Activated naive CD8-positive, alpha-beta T cell treated with anti-CD3 and anti-CD28 coated beads, Interleukin-2, amount 10 ng/mL, durations not matched to agents 7 days and 5 days (primary cell): ENCODE results near the gene AMY1C. TPM values are rescaled to one million over a fixed set of nuclear protein-coding genes. Genes with fewer than 3 reads are reported as not detected.
"Not testable (repeated sequence)": the region's sequence is repeated elsewhere in the genome, so short reads cannot be mapped to it uniquely, and the experiment has no call there.

Experiments
- ATAC-seq: fragments of 150-1000 bp; cut with Tn5 transposase; one replicate; pipeline ENCODE4 v1.10.0; 2021; ENCODE audit warnings: low read depth, moderate library complexity
- POLR2A ChIA-PET: fragments of 350-600 bp; sonication (Branson Sonifier 250); formaldehyde crosslinking; loops from one replicate; lab custom pipeline; 2021; ENCODE audit warnings: antibody characterized with exemption; lab: Charles Lee
- DNase-seq: peaks from one replicate; pipeline ENCODE4 v3.0.0; 2021
- H3K27ac Mint-ChIP-seq: one replicate; pipeline ENCODE4 v1.8.0; 2022; ENCODE audit warnings: mild to moderate bottlenecking, mixed read lengths
- H3K27me3 Mint-ChIP-seq: one replicate; pipeline ENCODE4 v1.8.0; 2022; ENCODE audit warnings: mild to moderate bottlenecking, moderate library complexity, mixed read lengths
- H3K36me3 Mint-ChIP-seq: one replicate; pipeline ENCODE4 v1.8.0; 2021; ENCODE audit warnings: mild to moderate bottlenecking, mixed read lengths
- H3K4me1 Mint-ChIP-seq: one replicate; pipeline ENCODE4 v1.8.0; 2021; ENCODE audit warnings: mixed read lengths
- H3K4me3 Mint-ChIP-seq: one replicate; pipeline ENCODE4 v1.8.0; 2022; ENCODE audit warnings: mild to moderate bottlenecking, moderate library complexity, mixed read lengths
- H3K9me3 Mint-ChIP-seq: one replicate; pipeline ENCODE4 v1.8.0; 2021; ENCODE audit warnings: mixed read lengths
- total RNA-seq, 2 experiments: library from RNA; stranded (reverse); gene quantifications; one replicate each; pipeline ENCODE4 v1.2.3, GENCODE V29; 2021

The AMY1C gene
- not detected for total RNA-seq

DNA sequence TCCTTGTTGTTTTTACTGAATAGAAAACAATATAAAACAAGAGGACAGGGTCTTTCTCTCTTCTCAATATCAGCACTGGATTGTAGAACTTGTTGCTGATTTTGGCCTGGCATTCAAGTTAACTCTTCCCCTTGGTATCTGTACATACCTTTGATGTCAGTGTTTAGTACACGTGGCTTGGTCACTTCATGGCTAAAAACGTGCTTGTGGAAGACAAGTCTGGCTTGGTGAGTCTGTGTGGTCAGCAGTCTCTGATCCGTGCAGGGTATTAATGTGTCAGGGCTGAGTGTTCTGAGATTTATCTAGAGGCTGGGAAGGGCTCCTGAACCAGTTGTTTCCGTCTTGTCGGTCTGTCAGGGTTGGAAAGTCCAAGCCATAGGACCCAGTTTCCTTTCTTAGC lies at the start of gene AMY1C:
TSS of gene AMY1C (plus strand) at position 301 of the 400 bp plus-strand sequence. CDS start 572 bp downstream, outside the sequence.
- H3K27me3 Mint-ChIP-seq, H3K4me1 Mint-ChIP-seq, ATAC-seq, H3K4me3 Mint-ChIP-seq, H3K36me3 Mint-ChIP-seq, H3K9me3 Mint-ChIP-seq, POLR2A ChIA-PET, H3K27ac Mint-ChIP-seq, DNase-seq: not testable (repeated sequence)

DNA sequence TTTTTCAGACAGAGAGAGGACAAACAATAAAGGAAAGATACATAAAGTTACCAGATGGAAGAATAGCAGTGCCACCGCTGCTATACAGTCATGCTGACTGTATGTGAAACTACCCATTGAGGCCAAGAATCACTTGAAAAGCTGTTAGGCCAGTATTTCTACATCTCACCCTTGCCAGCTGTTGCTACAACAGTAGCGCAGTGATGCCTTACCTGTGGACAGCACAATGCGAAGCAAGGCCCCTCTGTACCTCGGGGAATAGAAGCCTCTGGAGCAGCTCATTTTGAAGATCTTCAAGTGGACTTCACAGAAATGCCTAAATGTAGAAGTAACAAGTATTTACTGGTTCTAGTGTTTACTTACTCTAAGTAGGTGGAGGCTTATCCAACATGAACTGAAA lies 49.0 kb upstream of the AMY1C start:
- H3K4me3 Mint-ChIP-seq, H3K27ac Mint-ChIP-seq, H3K9me3 Mint-ChIP-seq, H3K4me1 Mint-ChIP-seq, ATAC-seq, DNase-seq, H3K36me3 Mint-ChIP-seq, H3K27me3 Mint-ChIP-seq, POLR2A ChIA-PET: not testable (repeated sequence)

DNA sequence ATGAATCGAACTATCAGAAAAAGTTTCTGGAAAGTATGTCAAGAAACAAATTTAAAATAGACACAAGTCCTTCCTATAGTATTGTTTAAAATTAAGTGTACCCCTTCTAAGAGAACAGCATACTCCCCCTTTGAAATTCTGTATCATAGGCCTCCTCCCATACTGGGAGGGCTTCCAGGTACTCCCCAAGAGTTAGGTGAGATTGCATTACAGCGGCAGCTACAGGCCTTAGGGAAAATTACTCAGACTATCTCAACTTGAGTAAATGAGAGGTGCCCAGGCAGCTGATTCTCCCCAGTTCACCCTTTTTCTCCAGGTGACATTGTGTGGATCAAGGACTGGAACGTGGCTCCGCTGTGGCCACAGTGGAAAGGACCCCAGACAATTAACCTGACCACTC lies 48.4 kb upstream of the AMY1C start:
- POLR2A ChIA-PET, H3K36me3 Mint-ChIP-seq, H3K27me3 Mint-ChIP-seq, H3K27ac Mint-ChIP-seq, H3K4me1 Mint-ChIP-seq, H3K4me3 Mint-ChIP-seq, H3K9me3 Mint-ChIP-seq, ATAC-seq, DNase-seq: not testable (repeated sequence)

GRCh38 chr1:103707670-103708069 lies 42.0 kb upstream of the AMY1C start:
- H3K36me3 Mint-ChIP-seq, H3K27ac Mint-ChIP-seq, H3K9me3 Mint-ChIP-seq, DNase-seq, H3K27me3 Mint-ChIP-seq, H3K4me1 Mint-ChIP-seq, H3K4me3 Mint-ChIP-seq, POLR2A ChIA-PET, ATAC-seq: not testable (repeated sequence)

DNA sequence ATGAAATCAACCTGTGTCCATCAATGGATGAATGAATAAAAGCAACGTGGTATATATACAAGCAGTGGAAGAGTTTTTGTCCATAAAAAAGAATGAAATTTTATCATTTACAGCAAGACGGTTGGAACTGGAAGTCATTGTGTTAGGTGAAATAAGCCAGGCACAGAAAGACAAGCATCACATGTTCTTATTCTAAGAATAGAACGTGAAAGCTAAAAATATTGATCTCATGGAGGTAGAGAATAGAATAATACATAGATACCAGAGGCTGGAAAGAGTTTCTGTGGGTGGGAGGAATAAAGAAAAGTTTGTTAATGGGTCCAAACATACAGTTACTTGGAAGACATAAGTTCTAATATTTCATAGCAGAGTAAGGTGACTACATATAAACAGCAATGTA lies 39.3 kb upstream of the AMY1C start:
- H3K4me3 Mint-ChIP-seq, DNase-seq, H3K4me1 Mint-ChIP-seq, H3K27me3 Mint-ChIP-seq, H3K9me3 Mint-ChIP-seq, ATAC-seq, H3K36me3 Mint-ChIP-seq, H3K27ac Mint-ChIP-seq, POLR2A ChIA-PET: not testable (repeated sequence)

GRCh38 chr1:103717404-103717803 lies 32.3 kb upstream of the AMY1C start:
- H3K27me3 Mint-ChIP-seq, H3K36me3 Mint-ChIP-seq, H3K4me3 Mint-ChIP-seq, H3K9me3 Mint-ChIP-seq, DNase-seq, H3K27ac Mint-ChIP-seq, POLR2A ChIA-PET, ATAC-seq, H3K4me1 Mint-ChIP-seq: not testable (repeated sequence)

DNA sequence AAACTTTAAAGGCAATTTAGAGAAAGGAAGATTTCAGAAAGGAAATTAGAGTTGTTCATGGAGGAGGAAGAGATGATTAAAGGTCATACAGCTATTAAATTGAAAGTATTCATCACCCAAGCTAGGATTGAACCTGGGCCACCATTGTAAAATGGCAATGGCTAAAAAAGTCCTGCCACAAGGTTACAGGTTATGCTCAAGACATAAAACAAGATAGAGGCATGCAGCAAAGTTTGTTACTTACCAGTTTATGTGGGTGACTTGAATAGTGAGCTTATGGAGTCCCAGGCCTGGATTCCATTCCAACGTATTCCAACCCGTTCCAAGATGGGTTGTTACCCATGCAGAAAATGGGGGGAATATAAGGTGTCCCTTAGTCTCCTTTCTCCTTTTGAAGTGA lies 28.2 kb upstream of the AMY1C start:
- H3K4me3 Mint-ChIP-seq, POLR2A ChIA-PET, H3K36me3 Mint-ChIP-seq, DNase-seq, ATAC-seq, H3K27ac Mint-ChIP-seq, H3K9me3 Mint-ChIP-seq, H3K27me3 Mint-ChIP-seq, H3K4me1 Mint-ChIP-seq: not testable (repeated sequence)

DNA sequence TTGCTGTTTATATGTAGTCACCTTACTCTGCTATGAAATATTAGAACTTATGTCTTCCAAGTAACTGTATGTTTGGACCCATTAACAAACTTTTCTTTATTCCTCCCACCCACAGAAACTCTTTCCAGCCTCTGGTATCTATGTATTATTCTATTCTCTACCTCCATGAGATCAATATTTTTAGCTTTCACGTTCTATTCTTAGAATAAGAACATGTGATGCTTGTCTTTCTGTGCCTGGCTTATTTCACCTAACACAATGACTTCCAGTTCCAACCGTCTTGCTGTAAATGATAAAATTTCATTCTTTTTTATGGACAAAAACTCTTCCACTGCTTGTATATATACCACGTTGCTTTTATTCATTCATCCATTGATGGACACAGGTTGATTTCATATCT lies 14.4 kb upstream of the AMY1C start:
- ATAC-seq, H3K9me3 Mint-ChIP-seq, H3K4me1 Mint-ChIP-seq, H3K27me3 Mint-ChIP-seq, H3K4me3 Mint-ChIP-seq, H3K36me3 Mint-ChIP-seq, H3K27ac Mint-ChIP-seq, DNase-seq, POLR2A ChIA-PET: not testable (repeated sequence)

DNA sequence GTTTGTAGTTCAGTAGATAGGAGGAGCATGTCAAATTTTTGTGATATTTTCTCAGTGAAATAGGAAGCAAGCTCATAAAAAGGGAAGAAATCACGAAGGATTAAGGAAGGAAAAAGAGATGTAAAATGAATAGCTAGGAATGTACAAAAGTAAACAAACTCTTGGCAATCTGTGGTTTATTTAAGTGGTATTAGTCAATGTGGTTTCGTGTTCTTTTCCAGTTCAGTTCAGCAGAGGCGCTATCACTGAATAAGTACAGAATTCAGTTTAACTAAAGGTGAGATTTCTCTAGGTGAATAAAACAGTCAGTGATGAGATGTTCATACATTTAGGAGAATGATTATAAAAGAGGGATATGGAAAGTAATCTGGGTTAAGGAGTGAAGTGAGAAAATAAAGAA lies 11.7 kb upstream of the AMY1C start:
- POLR2A ChIA-PET, ATAC-seq: not testable (repeated sequence)

DNA sequence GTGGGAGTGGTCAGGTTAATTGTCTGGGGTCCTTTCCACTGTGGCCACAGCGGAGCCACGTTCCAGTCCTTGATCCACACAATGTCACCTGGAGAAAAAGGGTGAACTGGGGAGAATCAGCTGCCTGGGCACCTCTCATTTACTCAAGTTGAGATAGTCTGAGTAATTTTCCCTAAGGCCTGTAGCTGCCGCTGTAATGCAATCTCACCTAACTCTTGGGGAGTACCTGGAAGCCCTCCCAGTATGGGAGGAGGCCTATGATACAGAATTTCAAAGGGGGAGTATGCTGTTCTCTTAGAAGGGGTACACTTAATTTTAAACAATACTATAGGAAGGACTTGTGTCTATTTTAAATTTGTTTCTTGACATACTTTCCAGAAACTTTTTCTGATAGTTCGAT lies 5.2 kb upstream of the AMY1C start:
- H3K4me1 Mint-ChIP-seq: not testable (repeated sequence)

More for the DNA sequence above, 11.7 kb upstream of the AMY1C start:
- H3K4me1 Mint-ChIP-seq, H3K9me3 Mint-ChIP-seq, DNase-seq, H3K4me3 Mint-ChIP-seq, H3K27me3 Mint-ChIP-seq, H3K27ac Mint-ChIP-seq, H3K36me3 Mint-ChIP-seq: not testable (repeated sequence)

GRCh38 chr1:103745040-103745439 lies 4.7 kb upstream of the AMY1C start:
- H3K4me3 Mint-ChIP-seq, H3K4me1 Mint-ChIP-seq, H3K27me3 Mint-ChIP-seq, H3K27ac Mint-ChIP-seq, H3K9me3 Mint-ChIP-seq, POLR2A ChIA-PET, ATAC-seq, DNase-seq, H3K36me3 Mint-ChIP-seq: not testable (repeated sequence)

More for the DNA sequence above, 5.2 kb upstream of the AMY1C start:
- H3K4me3 Mint-ChIP-seq, H3K36me3 Mint-ChIP-seq, H3K27me3 Mint-ChIP-seq, H3K27ac Mint-ChIP-seq, DNase-seq, ATAC-seq, POLR2A ChIA-PET, H3K9me3 Mint-ChIP-seq: not testable (repeated sequence)

DNA sequence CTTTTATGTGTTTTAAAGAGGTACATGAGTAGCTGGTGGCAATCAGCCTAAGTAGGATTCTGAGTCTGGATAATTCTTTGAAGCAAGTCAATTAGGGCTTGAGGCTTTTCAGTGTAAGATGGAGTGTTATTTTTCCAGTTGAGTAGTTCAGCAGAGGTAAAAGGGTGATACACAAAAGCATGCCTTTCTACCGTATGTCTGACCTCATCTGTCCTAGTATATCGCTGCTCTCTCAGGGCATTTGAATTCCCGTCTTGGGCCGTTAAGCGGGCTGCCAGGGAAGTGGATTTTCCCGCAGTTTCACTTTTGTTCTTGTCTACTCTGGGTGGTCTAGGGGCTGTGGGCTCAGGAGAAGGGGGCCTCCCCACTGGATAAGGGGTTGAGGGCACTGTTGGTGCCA lies 1.4 kb upstream of the AMY1C start:
- H3K27me3 Mint-ChIP-seq, H3K36me3 Mint-ChIP-seq, DNase-seq, ATAC-seq, H3K9me3 Mint-ChIP-seq, H3K4me1 Mint-ChIP-seq, H3K4me3 Mint-ChIP-seq, POLR2A ChIA-PET, H3K27ac Mint-ChIP-seq: not testable (repeated sequence)

- no peak for ATAC-seq
- Mint-ChIP-seq H3K36me3 (no peaks in the 10 kb centered on the region), H3K27ac (no peak overlapping the region), H3K4me1 (no peaks in the 10 kb centered on the region), H3K4me3 (no peak overlapping the region), H3K27me3 (no peaks in the 10 kb centered on the region), H3K9me3 (no peaks in the 10 kb centered on the region)
- no peak for DNase-seq
- POLR2A ChIA-PET: no interaction called here
Observed at GRCh38 chr1:103761896-103762295, 12.2 kb downstream of the AMY1C start.

DNA sequence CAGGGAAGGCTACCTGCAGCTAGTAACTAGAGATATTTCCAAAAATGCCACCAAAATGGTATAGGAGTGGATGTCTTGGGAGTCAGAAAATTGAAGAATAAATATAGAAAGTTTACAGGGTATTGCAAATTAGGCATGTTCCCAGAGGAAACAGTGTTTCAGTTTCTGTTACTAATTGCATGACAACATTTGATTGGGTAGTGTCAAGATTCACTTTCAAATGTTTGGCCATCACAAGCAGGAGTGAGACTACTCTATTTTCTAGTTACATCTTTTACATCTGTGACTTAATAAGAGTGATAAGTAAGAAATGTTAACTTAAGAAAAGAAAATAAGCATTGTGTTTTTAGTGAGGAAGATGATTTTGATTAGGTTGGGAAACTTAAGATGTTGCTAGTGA lies 30.2 kb downstream of the AMY1C start:
- no peaks in the 10 kb centered on the region for H3K9me3 Mint-ChIP-seq
- no peaks in the 10 kb centered on the region for H3K36me3 Mint-ChIP-seq
- ATAC-seq: no peak
- H3K27ac Mint-ChIP-seq: no peak overlapping the region
- no peaks in the 10 kb centered on the region for H3K27me3 Mint-ChIP-seq
- DNase-seq: no peak
- no peak overlapping the region for H3K4me3 Mint-ChIP-seq
- POLR2A ChIA-PET: no interaction called here
- no peaks in the 10 kb centered on the region for H3K4me1 Mint-ChIP-seq

DNA sequence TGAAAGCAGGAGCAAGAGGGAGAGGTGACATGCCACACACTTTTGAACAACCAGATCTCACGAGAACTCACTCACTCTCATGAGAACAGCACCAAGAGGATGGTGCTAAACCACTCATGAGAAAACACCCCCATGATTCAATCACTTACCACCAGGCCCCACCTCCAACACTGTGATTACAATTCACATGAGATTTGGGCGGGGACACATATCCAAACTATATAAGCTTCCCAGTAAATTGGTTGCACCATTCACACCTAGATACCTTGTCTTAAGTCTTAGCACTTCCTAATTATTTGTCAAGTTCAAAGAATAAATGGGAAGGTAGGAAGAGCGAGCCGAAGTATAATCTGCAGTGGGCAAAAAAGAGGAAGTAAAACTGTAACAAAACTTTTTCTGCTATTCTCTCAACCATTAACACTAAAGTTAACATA lies 34.3 kb downstream of the AMY1C start:
- no peaks in the 10 kb centered on the region for H3K9me3 Mint-ChIP-seq
- POLR2A ChIA-PET: no interaction called here
- ATAC-seq (no peak), DNase-seq (no peak)
- H3K36me3 Mint-ChIP-seq: no peaks in the 10 kb centered on the region
- H3K4me3 Mint-ChIP-seq: no peak overlapping the region
- no peaks in the 10 kb centered on the region for H3K27me3 Mint-ChIP-seq
- H3K4me1 Mint-ChIP-seq: no peaks in the 10 kb centered on the region
- no peak overlapping the region for H3K27ac Mint-ChIP-seq
